GM12864 (cell line): ENCODE data around the gene DUSP8.

Experiments
- DNase-seq: peaks from one replicate; pipeline ENCODE4 v3.0.0-alpha.2; 2011; ENCODE audit warnings: low read depth
- H3K4me3 ChIP-seq: 2 replicates; pipeline ENCODE4 v1.5.1; 2011; ENCODE audit warnings: mild to moderate bottlenecking, low read depth, low read length, control low read depth
- CTCF ChIP-seq: IDR thresholded peaks from 2 replicates; pipeline ENCODE4 v1.5.1; 2011; ENCODE audit warnings: low read depth, mild to moderate bottlenecking, moderate library complexity, low read length, control low read depth, inconsistent platforms; ENCODE audit errors: missing control alignments

The DUSP8 gene

GRCh38 chr11:1558775-1559110 is 13.3 kb downstream of the DUSP8 start:
- H3K4me3 ChIP-seq = no peak overlapping the region
- no peak for DNase-seq
- no peak for TF ChIP-seq CTCF

GRCh38 chr11:1557904-1558774 is 13.9 kb downstream of the DUSP8 start:
- no peak for TF ChIP-seq CTCF
- no peak overlapping the region for H3K4me3 ChIP-seq

GRCh38 chr11:1557051-1557884 is 14.8 kb downstream of the DUSP8 start:
- no peak overlapping the region for H3K4me3 ChIP-seq
- DNase-seq = no peak
- TF ChIP-seq CTCF = no peak

More at GRCh38 chr11:1557904-1558774, 13.9 kb downstream of the DUSP8 start:
- no peak for DNase-seq

GRCh38 chr11:1556278-1556902 is 15.7 kb downstream of the DUSP8 start:
- H3K4me3 ChIP-seq = no peak overlapping the region
- DNase-seq = no peak
- TF ChIP-seq CTCF = no peak

- no peak for TF ChIP-seq CTCF
- DNase-seq = no peak
- H3K4me3 ChIP-seq = no peak overlapping the region
Observed at GRCh38 chr11:1555713-1556153, 16.3 kb downstream of the DUSP8 start.

DNA sequence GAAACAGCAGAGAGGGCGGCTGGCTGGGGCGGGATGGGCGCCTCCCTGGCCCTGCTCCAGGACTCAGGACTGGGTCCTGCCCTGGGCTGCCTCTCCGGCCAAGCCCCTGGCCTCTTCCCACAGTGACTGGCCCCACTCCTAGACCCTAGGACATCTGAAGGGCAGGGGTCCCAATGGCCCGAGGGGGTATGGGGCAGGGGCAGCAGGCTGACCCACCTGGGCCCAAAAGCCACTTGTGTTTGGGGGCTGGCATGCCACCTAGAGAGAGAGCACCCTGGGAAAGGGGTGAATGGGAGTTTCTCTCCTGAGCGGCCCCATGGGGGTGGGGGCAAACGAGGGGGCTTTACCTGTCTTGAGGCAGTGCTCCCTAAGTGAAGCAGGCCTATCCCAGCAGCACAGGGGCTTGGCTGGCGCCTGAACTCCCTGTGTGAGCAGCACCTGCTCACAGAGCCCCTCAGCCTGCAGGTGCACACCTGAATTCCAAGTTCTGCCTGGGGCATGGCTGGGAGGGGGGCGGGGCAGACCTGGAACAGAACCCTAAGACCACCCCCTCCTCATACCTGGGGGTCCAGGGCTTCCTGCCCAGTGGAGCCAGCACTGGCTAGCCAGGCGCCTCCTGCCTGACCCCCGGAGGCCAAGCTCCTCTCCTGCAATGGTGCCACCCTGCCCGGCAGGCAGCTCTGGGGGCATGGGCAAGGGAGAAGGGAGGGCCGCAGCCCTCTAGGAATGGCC is 16.9 kb downstream of the DUSP8 start:
- TF ChIP-seq CTCF = no peak
- DNase-seq = no peak
- H3K4me3 ChIP-seq = no peak overlapping the region
